ENCODE data around the gene KRT40.

GRCh38 chr17:41003926-41004325, 19.8 kb upstream of the KRT40 start:
- TF ChIP-seq POLR2A (IDR thresholded peaks at IDR 0.05) (no peak), CTCF (IDR thresholded peaks at IDR 0.05) (no peak)
